Dendritic cell treated with granulocyte-macrophage colony-stimulating factor and Interleukin-4, amounts not matched to agents 40 ng/mL and 50 ng/mL, for 4 days (primary cell): Measurements from ENCODE around the gene KLF11.

ENCODE experiments used
- H3K27ac Mint-ChIP-seq: one replicate; pipeline ENCODE4 v1.8.0; 2022; ENCODE audit warnings: mild to moderate bottlenecking, mixed read lengths
- H3K27me3 Mint-ChIP-seq: one replicate; pipeline ENCODE4 v1.8.0; 2022; ENCODE audit warnings: mild to moderate bottlenecking, mixed read lengths
- H3K36me3 Mint-ChIP-seq: one replicate; pipeline ENCODE4 v1.8.0; 2022; ENCODE audit warnings: low read depth, mixed read lengths
- H3K4me1 Mint-ChIP-seq: one replicate; pipeline ENCODE4 v1.8.0; 2022; ENCODE audit warnings: low read depth, mixed read lengths
- H3K4me3 Mint-ChIP-seq: one replicate; pipeline ENCODE4 v1.8.0; 2022; ENCODE audit warnings: mild to moderate bottlenecking, moderate library complexity, mixed read lengths
- H3K9me3 Mint-ChIP-seq: one replicate; pipeline ENCODE4 v1.8.0; 2022; ENCODE audit warnings: mixed read lengths
- intact Hi-C: fragments of 100-400 bp; cut with micrococcal nuclease; formaldehyde crosslinking; loops from one replicate; pipeline ENCODE4 v1.15.0; 2022

Gene KLF11

DNA sequence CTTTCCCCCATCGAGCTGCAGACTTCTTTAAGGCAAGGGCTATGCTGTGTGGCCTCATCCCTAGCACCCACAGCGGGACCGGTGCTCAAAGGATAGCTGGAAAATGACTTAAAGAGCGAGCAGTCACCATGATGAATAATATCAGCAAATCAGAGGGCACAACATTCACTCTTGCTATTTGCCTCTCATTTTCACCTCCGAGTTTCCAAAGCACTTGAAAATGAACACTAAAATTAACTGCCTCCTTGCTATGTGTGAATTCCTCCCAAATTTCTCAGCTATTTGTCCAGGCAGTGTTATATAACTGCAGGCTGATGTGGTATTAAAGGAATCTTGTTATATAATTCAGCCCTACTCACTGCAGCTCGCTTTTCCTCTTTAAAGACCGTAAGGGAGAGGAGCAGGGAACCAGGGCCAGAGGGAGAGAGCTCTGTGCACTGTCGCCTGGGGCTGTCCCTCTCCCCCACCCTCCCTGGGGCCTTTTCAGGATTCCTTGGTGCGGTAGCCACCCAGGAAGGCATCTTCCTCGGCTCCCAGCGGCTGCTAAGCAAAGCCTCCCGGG lies 35.4 kb downstream of the KLF11 start:
- H3K9me3 Mint-ChIP-seq: no peaks in the 10 kb centered on the region
- intact Hi-C loops: loop anchor here (10.0 kb wide), 1 partner anchor 586 kb away; no protein-coding TSS in a partner anchor
- H3K36me3 Mint-ChIP-seq: no peaks in the 10 kb centered on the region
- H3K4me3 Mint-ChIP-seq: peak overlapping the region; percentile 55
- H3K4me1 Mint-ChIP-seq: peaks cover 10% of the 10 kb centered on the region
- peaks cover 89% of the 10 kb centered on the region for H3K27me3 Mint-ChIP-seq
- H3K27ac Mint-ChIP-seq: no peak overlapping the region

DNA sequence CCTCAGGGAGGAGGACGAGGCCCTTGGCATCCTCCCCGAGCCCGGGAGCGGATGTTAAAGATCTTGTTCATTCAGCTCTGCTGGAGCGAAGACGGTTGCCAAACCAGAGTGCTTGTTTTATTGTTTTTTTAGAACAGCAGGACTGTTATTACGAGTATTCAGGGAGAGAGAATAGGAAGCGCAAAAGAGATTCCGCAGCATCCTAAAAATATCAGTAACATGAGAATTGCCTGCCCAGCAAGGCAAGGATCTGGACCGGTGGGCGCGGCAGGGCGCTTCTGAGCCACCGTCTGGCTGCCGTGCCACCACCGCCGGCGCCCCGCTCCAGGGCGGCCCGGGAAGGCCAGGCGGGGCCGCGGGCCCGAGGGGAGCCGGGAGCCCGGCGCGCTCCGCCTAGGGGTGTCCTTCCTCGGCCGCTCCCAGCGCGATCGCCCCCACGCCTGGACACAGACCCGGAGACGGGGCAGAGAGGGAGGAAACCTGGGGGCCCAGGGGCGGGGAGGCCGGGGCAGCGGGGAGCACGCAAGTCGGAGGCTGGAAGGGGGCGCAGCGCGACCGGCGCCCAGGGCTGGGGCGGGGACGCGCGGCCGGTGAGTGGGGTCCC lies 36.0 kb downstream of the KLF11 start:
- Mint-ChIP-seq H3K4me3 (peak overlapping the region; percentile 55), H3K36me3 (no peaks in the 10 kb centered on the region), H3K27ac (no peak overlapping the region), H3K27me3 (peaks cover 88% of the 10 kb centered on the region), H3K9me3 (no peaks in the 10 kb centered on the region), H3K4me1 (peaks cover 10% of the 10 kb centered on the region)
- intact Hi-C loops: loop anchor here (10.0 kb wide), 1 partner anchor 585 kb away; no protein-coding TSS in a partner anchor

DNA sequence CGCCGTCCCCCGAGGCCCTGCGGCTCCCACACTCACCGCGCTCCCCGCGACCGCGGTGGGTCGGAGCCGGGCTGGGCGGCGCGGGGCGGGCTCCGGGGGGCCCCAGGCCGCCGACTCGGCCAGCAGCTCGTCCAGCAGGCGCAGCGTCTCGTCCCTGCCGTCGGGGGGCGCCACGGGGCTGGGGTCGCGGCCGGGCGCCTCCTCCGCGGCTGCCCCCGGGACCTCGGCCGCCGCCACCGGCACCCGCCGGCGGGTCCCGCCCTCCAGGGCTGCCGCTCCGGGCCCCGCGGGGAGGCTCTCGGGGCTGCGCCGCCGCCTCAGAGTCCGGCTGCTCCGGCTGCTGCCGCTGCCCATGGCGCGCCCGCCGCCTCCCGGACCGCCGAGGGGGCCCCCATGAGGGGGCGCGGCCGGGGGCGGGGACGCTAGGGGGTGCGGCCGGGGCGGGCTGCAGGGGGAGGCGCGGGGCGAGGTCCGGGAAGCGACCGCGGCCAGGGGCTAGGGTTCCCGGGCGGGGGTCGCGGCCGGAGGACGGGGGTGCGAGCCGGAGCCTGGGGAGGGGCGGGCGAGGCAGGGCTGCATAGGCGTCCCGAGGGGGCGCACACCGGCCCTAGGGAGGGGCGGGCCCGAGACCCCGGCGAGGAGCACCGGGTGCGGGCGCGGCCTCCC lies 36.7 kb downstream of the KLF11 start, which contains the start of gene CYS1:
TSS of gene CYS1 (minus strand) at position 542 of the 666 bp plus-strand sequence. CDS start at position 354, 188 bp downstream.
- H3K36me3 Mint-ChIP-seq: no peaks in the 10 kb centered on the region
- H3K4me1 Mint-ChIP-seq: peaks cover 10% of the 10 kb centered on the region
- H3K4me3 Mint-ChIP-seq: peak within 1 kb of the TSS; percentile 55
- H3K9me3 Mint-ChIP-seq: no peaks in the 10 kb centered on the region
- intact Hi-C loops: loop anchor here (10.0 kb wide), 1 partner anchor 585 kb away; no protein-coding TSS in a partner anchor
- no peak within 1 kb of the TSS for H3K27ac Mint-ChIP-seq
- H3K27me3 Mint-ChIP-seq: peaks cover 87% of the 10 kb centered on the region

DNA sequence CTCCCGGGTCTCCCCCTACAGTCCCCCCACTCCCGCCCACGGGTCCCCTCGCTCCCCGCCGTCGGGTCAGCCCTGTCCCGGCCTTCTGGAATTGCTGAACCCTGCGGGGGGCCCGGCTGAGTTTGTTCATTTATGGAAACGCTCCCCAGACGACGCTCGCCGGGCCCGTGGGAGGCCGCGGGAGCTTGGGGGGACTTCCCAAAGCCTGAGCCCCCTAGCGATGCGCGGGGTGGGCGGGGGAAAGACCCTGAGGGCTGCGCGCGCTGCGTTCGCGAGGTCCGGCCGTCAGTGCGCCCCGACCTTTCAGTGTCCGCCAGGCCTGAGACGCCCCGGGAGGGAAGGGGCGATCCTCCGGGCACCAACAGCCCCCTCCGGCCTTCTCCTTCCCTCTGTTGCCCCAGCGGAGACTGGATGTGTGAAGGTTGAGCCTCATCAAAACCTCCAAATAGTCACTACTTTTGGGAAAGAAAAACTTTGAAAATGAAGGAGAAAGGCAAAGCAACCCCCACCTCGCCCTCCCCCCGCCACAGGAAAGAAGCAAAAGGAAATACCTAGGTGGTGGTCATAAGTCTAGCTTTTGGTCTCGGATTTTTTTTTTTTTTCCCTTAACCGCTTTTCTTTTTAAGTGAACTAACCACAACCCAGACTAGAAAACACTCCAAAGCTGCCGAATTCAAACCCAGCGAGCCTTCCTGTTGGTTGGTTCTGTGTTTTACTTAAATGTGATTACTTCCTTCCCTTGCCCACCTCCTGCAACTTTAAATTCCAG lies 37.4 kb downstream of the KLF11 start:
- intact Hi-C loops: no loop called here
- H3K4me1 Mint-ChIP-seq: peaks cover 10% of the 10 kb centered on the region
- no peaks in the 10 kb centered on the region for H3K36me3 Mint-ChIP-seq
- H3K27me3 Mint-ChIP-seq: peaks cover 87% of the 10 kb centered on the region
- H3K27ac Mint-ChIP-seq: no peak overlapping the region
- no peaks in the 10 kb centered on the region for H3K9me3 Mint-ChIP-seq
- no peak overlapping the region for H3K4me3 Mint-ChIP-seq

DNA sequence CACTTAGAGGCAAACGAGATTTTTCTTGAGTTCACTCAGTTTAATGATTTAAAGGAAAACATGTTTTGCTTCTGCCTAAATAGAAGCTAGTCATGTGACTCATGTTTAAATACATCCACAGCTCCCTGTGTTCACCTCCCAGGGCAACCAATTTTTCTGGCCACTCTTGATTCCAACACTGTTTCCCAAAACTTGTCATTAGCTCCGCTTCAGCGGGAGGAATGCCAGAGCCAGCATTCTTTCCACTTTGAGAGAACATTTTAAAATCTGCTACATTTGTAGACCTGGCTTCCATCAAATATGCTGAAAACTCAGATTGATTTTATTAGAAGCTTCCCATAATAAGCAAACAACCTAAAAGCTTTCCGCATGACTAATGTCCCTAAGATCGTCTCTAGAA lies 39.7 kb downstream of the KLF11 start:
- Mint-ChIP-seq H3K4me1 (peaks cover 10% of the 10 kb centered on the region), H3K4me3 (no peak overlapping the region), H3K9me3 (no peaks in the 10 kb centered on the region), H3K27me3 (peaks cover 86% of the 10 kb centered on the region), H3K27ac (no peak overlapping the region), H3K36me3 (no peaks in the 10 kb centered on the region)
- intact Hi-C loops: no loop called here

DNA sequence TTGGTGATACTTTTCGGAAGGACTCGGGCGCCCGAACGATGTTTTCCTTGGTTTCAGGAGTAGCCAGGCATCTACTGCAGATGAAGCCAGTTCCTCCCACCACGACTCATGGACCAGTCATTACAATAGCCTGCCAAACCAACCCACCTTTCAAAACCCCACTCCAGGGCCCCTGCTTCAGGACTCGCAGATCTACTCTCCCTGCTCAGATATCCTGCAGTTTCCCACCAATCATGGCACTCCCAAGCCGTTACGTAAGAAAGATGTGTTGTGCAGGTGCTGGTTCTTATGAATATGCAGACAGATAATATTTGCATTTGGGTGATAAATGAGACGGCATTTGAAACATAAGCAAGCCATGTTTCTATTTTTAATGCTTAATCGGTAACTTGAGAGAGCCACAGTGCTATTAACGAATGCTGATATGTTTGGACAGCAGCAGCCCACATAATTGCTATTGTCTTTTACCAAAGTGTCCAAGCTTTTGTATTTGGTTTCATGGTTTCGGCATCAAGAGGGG lies 40.4 kb downstream of the KLF11 start:
- no peak overlapping the region for H3K27ac Mint-ChIP-seq
- H3K27me3 Mint-ChIP-seq: peaks cover 84% of the 10 kb centered on the region

DNA sequence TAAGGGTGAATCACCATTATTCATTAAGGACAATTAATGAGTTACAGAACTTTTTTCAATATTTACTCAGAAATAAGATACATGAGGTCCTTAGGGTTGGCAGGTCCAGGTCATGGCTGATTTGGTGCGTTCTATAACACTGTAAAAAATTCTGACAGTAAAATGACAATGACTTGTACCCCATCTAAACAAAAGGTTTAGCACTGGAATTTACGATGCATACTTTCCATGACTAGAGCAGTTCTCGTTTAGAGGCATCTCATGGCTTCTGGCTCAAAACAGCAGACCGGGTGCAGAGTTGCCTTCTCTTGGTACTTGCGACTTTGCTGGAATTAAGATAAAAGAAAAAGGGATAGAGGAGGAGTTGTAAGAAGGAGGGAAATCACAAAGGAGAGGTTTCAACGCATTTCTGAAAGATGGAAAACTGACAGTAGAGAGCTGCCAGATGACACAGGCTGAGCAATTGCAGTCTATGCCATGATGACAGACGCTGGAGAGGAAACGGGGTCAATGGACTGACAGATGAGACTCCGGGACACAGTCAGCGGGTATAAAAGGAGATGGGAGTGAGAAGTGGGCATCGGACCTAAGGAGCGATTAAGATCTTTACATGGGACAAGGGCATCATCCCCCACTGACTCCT lies 41.0 kb downstream of the KLF11 start:
- Mint-ChIP-seq H3K4me1 (peaks cover 5% of the 10 kb centered on the region), H3K4me3 (no peak overlapping the region), H3K9me3 (no peaks in the 10 kb centered on the region), H3K36me3 (no peaks in the 10 kb centered on the region), H3K27ac (no peak overlapping the region), H3K27me3 (peaks cover 81% of the 10 kb centered on the region)
- intact Hi-C loops: no loop called here

More for the DNA sequence above, 40.4 kb downstream of the KLF11 start:
- no peaks in the 10 kb centered on the region for H3K36me3 Mint-ChIP-seq
- no peaks in the 10 kb centered on the region for H3K9me3 Mint-ChIP-seq
- H3K4me1 Mint-ChIP-seq: peaks cover 10% of the 10 kb centered on the region
- no peak overlapping the region for H3K4me3 Mint-ChIP-seq
- intact Hi-C loops: no loop called here

DNA sequence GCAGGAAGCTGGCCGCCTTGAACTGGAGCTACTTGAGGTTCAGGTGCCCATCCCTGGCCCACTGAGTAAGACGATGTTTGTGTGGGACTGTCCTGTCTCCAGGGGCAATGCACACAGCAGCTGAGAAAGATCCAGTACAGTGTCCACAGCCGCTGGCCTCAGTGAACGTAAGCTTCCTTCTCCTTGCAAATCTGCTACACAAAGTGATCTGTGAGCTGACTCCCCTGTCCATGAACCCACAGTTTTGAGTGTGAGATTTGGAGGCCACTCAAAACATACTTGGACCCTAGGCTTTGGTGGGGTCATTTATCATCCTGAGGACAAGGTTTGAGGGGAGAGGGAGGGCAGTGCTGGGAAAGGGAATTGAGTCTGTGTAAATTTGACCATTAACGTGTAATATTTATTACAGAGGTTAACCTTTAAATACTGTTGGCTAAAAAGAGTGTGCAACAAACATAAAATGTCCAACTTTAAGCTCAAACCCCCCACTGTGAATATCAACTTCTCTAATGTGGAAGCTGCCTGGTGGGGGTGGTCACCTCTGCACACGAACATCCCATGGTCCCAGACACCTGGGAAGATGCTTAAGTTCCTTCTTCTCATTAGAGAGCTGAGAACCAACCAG lies 41.8 kb downstream of the KLF11 start:
- H3K9me3 Mint-ChIP-seq: no peaks in the 10 kb centered on the region
- peaks cover 86% of the 10 kb centered on the region for H3K27me3 Mint-ChIP-seq
- H3K36me3 Mint-ChIP-seq: no peaks in the 10 kb centered on the region
- intact Hi-C loops: no loop called here
- no peak overlapping the region for H3K27ac Mint-ChIP-seq
- H3K4me3 Mint-ChIP-seq: no peak overlapping the region
- H3K4me1 Mint-ChIP-seq: peaks cover 5% of the 10 kb centered on the region

DNA sequence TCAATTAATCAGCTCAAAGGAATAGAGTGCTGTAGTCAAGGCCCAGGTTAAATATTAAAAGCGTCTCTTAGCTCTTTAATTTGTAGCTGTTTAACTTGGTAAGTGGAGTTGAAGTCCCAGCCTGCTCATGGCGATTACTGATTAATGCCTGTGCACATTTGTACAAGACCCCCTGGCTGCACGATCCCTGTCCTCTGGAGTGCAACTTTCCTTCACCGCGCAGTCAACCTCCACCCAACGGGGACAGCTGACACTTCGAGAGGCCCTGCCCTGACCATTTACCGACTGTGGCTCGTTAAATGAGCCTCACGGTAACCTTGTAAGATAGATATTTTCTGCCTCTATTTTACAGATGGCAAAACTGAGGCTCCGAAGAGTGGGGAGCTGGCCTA lies 42.3 kb downstream of the KLF11 start:
- intact Hi-C loops: no loop called here
- Mint-ChIP-seq H3K27ac (no peak overlapping the region), H3K4me1 (peaks cover 3% of the 10 kb centered on the region), H3K27me3 (peaks cover 89% of the 10 kb centered on the region), H3K9me3 (no peaks in the 10 kb centered on the region), H3K36me3 (no peaks in the 10 kb centered on the region), H3K4me3 (no peak overlapping the region)

DNA sequence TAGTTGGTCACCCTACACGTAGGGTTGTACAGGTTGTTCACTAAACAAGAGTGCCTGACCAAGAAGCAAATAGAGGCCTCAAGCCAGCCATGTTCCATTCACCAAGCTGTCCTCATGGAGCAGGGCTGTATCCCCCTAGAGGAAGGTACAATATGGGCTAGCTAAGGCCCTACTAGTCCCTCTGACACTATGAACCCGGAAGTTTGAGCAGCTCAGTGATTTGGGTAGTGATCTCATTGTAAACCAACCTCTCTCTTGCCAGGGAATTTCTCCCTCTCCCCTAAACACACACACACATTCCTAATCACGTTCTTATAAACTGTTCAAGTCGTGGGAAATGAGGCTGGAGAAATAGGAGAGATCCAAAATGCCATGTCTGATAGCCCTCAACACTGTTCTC lies 43.6 kb downstream of the KLF11 start:
- Mint-ChIP-seq H3K4me1 (peaks cover 7% of the 10 kb centered on the region), H3K27me3 (peaks cover 89% of the 10 kb centered on the region)
- intact Hi-C loops: no loop called here

DNA sequence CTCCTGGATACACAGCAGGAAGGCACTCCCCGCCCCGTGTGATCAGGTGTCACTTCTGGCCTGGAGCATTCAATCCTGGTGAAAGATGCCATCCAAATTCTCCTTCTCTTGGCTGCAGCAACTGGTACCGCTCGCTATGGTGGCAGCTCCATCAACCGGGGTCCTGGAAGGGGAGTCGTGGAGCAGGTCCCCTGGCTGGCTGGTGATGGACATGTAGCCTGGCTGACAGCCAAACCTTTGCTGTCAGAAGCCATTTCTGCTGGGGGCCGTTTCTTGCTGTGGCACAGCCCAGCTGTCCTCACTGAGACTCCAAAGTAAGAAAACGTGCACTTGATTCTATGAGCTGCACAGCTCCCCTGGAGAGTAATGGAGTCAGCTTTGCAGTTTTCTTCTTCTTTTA lies 44.0 kb downstream of the KLF11 start:
- intact Hi-C loops: no loop called here
- Mint-ChIP-seq H3K4me1 (peaks cover 7% of the 10 kb centered on the region), H3K36me3 (no peaks in the 10 kb centered on the region), H3K27me3 (peaks cover 89% of the 10 kb centered on the region), H3K9me3 (no peaks in the 10 kb centered on the region), H3K4me3 (no peak overlapping the region), H3K27ac (no peak overlapping the region)

More for the DNA sequence above, 43.6 kb downstream of the KLF11 start:
- no peaks in the 10 kb centered on the region for H3K36me3 Mint-ChIP-seq
- H3K9me3 Mint-ChIP-seq: no peaks in the 10 kb centered on the region
- H3K4me3 Mint-ChIP-seq: no peak overlapping the region
- H3K27ac Mint-ChIP-seq: no peak overlapping the region

DNA sequence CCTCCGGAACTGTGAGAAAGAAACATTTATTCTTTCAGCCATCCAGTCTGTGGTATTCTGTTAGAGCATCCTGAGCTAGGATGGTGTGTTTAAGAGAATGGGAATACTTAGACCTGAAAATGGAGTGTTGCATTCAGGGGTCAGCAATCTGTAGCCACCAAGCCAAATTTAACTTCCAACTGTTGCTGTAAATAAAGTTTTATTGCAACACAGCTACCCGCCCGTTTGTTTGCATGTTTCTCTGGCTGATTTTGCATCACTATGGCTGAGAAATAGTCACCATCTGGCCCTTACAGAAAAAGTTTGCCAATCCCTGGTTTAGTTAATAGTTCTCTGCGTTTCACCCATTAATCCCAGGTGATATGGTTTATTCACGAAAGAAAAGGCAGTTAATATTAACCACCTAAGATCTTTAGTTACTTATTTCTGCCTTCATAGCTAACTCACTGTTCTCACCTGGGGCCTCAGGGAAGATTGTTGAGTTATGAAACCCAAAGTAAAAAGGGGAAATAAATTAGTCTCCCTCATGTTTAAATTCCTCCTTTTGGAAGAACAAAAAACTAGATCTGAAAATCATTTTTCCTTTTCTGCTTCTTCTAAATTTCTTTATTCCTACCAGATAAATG lies 46.3 kb downstream of the KLF11 start:
- H3K9me3 Mint-ChIP-seq: no peaks in the 10 kb centered on the region
- no peaks in the 10 kb centered on the region for H3K36me3 Mint-ChIP-seq
- peaks cover 90% of the 10 kb centered on the region for H3K27me3 Mint-ChIP-seq
- intact Hi-C loops: no loop called here
- H3K4me1 Mint-ChIP-seq: peaks cover 7% of the 10 kb centered on the region
- no peak overlapping the region for H3K27ac Mint-ChIP-seq
- H3K4me3 Mint-ChIP-seq: no peak overlapping the region
